GM21717 (cell line): ENCODE data around the gene PTPN23.
A peak's percentile ranks its signal among the peaks of the same experiment; 100 is the strongest.
"Not testable (repeated sequence)": the region's sequence is repeated elsewhere in the genome, so short reads cannot be mapped to it uniquely, and the experiment has no call there.

Source experiments
- ATAC-seq: cut with Tn5 transposase; IDR thresholded peaks from one replicate; pipeline ENCODE4 v1.9.1; 2021; ENCODE audit warnings: mild to moderate bottlenecking, moderate library complexity; ENCODE audit not compliant: unreplicated experiment

PTPN23 gene

DNA sequence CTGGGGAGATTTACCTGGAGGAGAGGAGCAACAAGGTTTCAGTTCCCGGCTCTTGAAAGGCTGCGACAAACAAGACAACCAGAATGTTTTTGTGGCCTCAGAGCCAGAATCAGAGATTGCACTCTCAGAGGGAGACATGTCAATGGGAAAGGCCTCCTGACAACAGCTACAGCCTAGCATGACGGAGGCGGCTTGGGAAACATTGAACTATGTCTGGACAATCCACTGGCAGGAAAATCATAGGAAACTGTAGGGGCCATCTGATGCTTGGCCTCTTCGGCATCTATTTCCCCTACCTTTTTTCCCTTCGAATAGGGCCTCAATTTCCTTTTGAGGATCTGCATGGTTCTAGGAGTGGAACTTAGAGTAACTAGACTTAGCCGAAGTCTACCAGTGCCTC lies 13.2 kb upstream of the PTPN23 start:
- ATAC-seq, result no peak

GRCh38 chr3:47370020-47370419 lies 10.8 kb upstream of the PTPN23 start:
- ATAC-seq, result not testable (repeated sequence)

- no peak for ATAC-seq
Measured at GRCh38 chr3:47370887-47371697, 9.7 kb upstream of the PTPN23 start.

- no peak for ATAC-seq
Measured at GRCh38 chr3:47374587-47374986, 6.2 kb upstream of the PTPN23 start.

DNA sequence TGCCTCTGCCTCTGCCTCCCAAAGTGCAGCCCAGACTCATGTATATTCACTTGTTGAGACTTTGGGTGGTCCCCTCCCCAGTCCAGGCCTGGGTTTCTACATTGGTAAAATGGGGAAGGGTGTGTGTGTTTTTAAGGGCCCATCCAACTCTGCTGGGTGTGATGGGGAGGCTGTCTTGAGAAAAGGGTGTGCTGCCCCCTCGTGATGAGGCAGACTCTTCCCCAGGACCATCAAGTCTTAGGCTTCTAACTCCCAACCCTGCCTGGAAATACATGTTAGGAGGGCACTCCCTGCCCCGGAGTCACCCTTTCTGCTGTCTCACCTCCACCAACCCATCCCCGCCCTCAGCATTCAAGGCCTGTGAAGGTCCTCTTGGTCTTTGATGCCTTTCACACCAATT lies 4.4 kb upstream of the PTPN23 start:
- no peak for ATAC-seq

DNA sequence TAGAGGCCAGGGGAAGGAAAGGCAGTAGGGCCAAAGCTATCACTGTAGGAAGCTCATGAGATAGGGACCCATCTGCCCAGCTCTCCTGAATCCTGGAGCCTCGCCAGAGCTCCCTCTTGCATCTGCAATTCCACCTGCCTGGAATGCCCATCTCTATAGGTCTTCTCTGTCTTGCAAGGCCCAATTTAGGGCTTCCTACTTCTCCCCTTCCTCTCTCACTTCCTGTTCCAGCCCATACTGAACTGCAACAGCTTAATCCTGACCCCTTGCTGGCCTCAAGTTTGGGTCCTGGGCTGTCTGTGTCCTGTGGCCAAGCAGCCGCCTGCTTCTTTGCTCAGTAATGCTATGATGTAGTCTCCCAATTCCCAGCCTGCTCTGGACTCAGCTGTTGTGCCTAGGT lies 3.6 kb upstream of the PTPN23 start:
- no peak for ATAC-seq

- no peak for ATAC-seq
Measured at GRCh38 chr3:47378869-47379268, 2.0 kb upstream of the PTPN23 start.

- no peak for ATAC-seq
Measured at GRCh38 chr3:47379411-47379899, 1.4 kb upstream of the PTPN23 start.

- peak; percentile 23 for ATAC-seq
Measured at GRCh38 chr3:47380026-47380600, 708 bp upstream of the PTPN23 start.

DNA sequence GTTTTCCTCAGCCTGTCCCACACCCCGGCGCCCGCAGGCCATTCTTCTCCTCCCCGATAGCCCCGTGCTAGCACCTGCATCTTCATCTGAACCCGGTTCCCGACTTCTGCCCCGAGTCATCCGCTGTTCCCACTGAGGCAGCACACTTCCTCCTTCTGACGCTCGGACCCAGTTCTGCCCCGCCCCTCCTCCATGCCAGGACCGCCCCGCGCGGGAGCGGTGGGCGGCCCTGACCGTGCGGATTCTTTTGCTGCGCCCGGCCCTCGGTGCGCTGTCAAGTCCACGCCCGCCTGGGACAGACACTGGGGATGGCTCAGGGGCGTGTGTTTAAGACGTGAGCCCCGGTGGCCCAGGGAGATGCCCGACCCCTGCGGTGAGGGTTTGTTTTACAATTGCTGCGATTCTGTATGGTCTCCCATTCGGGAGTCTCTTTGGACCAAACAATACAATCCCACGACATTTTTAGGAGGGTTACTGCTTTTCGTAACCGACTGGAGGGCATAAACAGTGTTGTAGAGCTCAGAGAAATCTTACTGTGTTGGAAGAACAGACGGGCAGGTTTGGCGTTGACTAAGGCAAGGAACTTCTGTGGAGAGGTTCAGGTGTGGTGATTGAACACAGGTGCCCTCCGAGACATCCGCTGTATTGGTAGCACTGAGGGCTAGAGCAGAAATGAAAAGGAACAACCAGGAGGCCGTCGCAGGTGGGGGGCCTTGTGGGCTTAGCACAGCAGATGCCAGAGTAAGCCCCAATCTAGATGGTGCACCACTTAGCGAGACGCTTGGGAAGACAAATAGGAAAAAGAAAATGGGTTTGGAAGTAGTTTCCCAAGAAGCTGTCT lies 716 bp downstream of the PTPN23 start:
- peak; percentile 45 for ATAC-seq

GRCh38 chr3:47384425-47384824 lies 3.6 kb downstream of the PTPN23 start:
- no peak for ATAC-seq

DNA sequence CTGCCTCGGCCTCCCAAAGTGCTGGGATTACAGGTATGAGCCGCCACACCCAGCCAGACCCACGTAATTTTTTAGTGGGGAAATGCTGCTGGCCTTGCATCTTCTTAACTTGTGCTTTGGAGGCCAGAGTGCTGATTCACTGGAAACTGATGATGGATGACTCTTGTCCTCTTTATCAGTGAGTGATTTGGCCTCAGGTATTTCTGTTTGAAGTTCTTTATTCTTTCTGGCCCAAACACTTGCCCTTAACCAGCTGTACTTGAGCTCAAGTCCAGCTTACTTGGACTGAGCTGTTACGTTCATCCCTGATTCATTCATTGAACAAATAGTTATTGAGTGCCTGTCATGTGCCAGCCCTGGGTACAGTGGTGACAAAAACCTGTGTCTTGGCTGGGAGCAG lies 4.2 kb downstream of the PTPN23 start:
- ATAC-seq, result no peak

DNA sequence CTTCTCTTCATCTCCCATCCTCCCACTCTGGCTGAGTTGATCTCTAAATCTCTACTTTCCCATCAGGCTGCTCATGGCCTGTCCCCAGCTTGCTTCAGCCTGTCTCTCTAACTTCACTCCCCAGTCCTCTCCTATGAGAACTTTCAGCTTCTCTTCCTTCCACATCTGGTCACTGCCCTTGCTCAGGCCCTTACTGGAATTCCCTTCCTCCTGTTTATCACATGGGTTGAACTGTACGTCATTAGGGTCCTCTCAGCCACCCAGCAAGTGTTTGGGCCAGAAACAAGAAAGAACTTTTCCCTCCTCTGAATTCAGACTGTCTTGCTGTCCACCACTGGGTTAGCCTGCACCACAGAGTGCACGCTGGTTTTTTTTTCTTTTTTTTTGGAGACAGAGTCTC lies 5.0 kb downstream of the PTPN23 start:
- ATAC-seq, result no peak

DNA sequence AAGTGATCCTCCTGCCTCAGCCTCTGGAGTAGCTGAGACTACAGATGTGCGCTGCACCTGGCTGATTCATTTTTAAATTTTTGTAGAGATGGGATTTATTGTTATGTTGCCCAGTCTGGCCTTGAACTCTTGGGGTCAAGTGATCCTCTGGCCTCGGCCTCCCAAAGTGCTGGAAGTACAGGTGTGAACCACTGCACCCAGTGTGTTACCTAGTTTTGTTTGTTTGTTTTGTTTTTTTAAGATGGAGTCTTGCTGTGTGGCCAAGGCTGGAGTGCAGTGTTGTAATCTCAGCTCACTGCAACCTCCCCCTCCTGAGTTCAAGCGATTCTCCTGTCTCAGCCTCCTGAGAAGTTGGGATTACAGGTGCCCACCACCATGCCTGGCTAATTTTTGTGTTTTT lies 12.1 kb downstream of the PTPN23 start:
- no peak for ATAC-seq

DNA sequence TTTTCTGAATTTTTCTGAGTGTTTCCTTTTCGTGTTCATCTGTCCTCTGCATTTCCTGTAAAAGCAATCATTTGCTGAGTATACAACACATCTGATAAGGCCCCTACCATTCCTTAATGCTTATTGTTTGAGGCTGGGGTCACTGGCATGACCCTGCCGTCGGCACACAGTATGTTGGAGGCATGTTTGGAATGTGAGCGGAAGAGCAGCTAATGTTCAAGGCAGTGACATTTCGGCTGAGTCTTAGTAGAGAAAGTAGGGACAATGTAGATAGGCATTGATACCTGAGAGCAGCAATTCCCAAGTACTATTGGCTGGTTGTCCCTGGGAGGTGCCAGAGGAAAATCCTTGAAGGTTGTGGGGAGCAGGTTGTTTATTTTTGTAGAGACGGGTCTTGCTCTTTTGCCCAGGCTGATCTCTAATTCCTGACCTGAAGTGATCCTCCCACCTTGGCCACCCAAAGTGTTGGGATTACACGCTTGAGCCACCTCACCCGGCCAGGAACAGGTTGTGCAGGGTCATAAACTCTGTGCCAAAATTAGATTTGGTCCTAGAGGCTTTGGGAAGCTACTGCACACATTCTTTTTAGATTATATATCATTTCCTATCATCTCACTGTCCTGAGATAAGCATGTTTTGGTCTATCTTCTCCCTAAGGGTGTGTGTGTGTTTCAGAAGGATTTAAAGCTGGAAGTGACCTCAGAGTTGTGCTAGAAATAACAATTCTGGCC lies 13.5 kb downstream of the PTPN23 start:
- ATAC-seq, result no peak

DNA sequence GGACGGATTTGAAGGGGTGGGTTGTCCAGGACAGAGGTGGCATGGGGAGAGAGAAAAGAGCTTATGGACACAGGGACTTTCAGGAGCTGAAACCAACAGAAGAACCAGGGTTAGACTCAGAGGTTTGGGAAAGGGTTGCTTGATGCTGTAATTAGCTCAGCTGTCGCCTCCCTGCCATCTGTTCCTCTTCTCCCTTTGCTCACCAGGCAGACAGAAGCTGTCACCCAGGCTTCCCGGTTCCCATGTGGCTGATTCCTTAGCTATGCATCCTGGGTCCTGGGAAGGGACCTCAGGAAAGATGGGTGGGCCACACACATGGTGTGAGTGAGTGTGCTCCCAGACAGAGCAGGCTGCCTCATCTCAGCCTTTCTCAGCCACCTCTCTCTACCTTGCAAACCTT lies 14.1 kb downstream of the PTPN23 start:
- ATAC-seq, result no peak

GRCh38 chr3:47398228-47398627 lies 17.4 kb downstream of the PTPN23 start:
- ATAC-seq, result no peak

DNA sequence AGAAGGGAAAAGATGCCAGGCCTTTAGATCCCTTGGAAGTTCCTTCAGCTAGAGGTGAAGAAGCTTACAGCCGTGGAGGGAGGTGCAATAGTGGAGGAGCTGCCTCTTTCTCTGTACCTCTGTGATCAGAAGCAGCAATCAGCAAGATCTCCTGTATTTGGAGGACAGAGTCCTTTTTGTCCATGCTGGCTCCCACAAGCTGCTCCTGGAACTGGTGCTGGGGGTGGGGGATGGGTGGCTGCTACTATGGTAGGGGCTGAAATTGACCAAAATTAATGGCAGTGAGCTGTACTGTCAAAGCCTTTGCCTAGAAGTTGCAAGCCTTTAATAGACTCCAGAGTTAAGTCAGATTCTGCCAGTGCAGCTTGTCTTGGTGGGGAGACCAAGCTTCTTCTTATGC lies 18.2 kb downstream of the PTPN23 start:
- ATAC-seq, result no peak

- ATAC-seq, result no peak
Measured at GRCh38 chr3:47399531-47400270, 18.9 kb downstream of the PTPN23 start.

- ATAC-seq, result no peak
Measured at GRCh38 chr3:47404431-47404876, 23.6 kb downstream of the PTPN23 start.
